Retinal pigment epithelial cell (primary cell): ENCODE measurements around the gene CTIF.
"Not testable (repeated sequence)": the region's sequence is repeated elsewhere in the genome, so short reads cannot be mapped to it uniquely, and the experiment has no call there.

Experiments used
- DNase-seq: peaks from one replicate; pipeline ENCODE4 v3.0.0-alpha.2; 2010; ENCODE audit warnings: low read depth
- H3K4me3 ChIP-seq: 2 replicates; pipeline ENCODE4 v1.5.1; 2011; ENCODE audit warnings: mild to moderate bottlenecking, low read length, control low read depth, moderate library complexity
- TF ChIP-seq, protein P1 (sequence below): conservative IDR thresholded peaks from 2 replicates; pipeline ENCODE4 v1.5.1; 2011; ENCODE audit warnings: low read depth, low read length, control low read depth, inconsistent platforms

CTIF gene

DNA sequence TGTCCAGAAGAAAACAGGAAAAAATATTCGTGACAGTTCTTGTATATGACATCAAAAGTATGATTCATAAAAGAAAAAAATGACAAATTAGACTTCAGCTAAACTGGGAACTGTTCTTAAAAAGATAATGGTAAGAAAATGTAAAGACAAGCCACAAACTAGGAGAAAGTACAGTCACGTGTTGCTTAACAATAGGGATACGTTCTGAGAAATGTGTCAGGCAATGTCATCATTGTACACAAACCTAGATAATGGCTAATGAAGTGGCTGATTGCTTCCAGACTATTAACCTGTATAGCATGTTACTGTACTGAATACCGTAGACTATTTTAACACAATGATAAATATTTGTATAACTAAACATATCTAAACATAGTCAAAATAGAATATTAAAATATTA lies 35.9 kb upstream of the CTIF start:
- TF ChIP-seq, protein P1, sequence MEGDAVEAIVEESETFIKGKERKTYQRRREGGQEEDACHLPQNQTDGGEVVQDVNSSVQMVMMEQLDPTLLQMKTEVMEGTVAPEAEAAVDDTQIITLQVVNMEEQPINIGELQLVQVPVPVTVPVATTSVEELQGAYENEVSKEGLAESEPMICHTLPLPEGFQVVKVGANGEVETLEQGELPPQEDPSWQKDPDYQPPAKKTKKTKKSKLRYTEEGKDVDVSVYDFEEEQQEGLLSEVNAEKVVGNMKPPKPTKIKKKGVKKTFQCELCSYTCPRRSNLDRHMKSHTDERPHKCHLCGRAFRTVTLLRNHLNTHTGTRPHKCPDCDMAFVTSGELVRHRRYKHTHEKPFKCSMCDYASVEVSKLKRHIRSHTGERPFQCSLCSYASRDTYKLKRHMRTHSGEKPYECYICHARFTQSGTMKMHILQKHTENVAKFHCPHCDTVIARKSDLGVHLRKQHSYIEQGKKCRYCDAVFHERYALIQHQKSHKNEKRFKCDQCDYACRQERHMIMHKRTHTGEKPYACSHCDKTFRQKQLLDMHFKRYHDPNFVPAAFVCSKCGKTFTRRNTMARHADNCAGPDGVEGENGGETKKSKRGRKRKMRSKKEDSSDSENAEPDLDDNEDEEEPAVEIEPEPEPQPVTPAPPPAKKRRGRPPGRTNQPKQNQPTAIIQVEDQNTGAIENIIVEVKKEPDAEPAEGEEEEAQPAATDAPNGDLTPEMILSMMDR, result no peak
- no peak for DNase-seq
- no peak overlapping the region for H3K4me3 ChIP-seq

DNA sequence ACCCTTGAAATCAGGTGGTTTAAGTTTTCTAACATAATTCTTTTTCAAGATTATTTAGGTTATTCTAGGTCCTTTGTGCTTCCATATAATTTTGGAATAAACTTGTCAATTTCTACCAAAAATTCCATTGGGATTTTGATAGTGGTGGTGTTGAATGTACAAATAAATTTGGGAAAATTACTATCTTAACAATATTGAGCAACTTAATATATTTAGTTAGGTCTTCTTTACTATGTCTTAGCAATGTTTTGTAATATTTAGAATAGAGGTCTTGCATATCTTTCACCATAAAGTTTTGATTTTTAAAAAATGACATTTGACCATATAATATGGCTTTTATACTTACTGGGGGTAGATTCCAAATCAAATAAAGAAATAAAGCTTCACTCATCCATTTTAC lies 34.0 kb upstream of the CTIF start:
- DNase-seq, result no peak
- H3K4me3 ChIP-seq, result no peak overlapping the region
- TF ChIP-seq, protein P1, result no peak

DNA sequence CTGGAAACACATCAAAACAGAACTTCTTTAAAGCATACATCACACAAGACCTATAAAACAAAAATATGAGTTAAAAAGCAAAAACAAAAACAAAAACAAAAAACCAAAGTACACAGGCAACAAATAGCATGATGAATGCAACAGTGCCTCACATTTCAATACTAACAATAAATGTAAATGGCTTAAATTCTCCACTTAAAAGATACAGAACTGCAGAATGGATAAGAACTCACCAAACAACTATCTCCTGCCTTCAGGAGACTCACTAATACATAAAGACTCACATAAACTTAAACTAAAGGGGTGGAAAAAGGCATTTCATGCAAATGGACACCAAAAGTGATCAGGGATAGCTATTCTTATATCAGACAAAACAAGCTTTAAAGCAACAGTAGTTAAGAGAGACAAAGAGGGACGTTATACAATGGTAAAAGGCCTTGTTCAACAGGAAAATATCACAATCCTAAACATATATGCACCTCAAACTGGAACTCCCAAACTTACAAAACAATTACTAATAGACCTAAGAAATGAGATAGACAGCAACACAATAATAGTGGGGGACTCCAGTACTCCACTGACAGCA lies 31.8 kb upstream of the CTIF start:
- H3K4me3 ChIP-seq, DNase-seq: not testable (repeated sequence)

DNA sequence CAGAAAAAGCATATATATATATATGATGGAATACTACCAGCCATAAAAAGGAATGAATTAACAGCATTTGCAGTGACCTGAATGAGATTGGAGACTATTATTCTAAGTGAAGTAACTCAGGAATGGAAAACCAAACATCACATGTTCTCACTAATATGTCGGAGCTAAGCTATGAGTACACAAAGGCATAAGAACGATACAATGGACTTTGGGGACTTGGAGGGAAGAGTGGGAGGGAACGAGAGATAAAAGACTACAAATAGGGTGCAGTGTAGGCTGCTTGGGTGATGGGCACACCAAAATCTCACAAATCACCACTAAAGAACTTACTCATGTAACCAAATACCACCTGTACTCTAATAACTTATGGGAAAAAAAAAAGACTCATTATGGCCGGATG lies 26.3 kb upstream of the CTIF start:
- not testable (repeated sequence) for H3K4me3 ChIP-seq, DNase-seq

DNA sequence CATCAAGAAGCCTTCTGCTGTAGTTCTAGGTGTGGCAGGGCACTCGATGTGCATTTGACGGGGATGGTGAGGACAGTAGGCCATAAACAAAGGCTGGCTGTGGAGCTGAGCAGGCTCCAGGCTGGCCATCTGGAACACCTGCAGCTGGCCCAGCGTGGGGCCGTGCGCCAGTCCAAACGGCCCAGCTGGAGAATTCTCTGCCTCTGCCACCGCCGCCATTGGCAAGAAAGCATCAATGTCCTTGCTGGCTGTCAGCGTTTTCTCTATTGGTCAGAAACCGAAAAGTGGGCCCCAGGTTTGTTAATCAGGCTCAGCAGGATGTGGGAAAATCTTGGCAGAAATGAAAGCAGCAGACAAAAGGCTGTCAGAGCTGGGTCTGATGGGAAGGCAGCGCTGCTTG lies 24.0 kb upstream of the CTIF start:
- TF ChIP-seq, protein P1, result no peak
- DNase-seq, result no peak
- no peak overlapping the region for H3K4me3 ChIP-seq

DNA sequence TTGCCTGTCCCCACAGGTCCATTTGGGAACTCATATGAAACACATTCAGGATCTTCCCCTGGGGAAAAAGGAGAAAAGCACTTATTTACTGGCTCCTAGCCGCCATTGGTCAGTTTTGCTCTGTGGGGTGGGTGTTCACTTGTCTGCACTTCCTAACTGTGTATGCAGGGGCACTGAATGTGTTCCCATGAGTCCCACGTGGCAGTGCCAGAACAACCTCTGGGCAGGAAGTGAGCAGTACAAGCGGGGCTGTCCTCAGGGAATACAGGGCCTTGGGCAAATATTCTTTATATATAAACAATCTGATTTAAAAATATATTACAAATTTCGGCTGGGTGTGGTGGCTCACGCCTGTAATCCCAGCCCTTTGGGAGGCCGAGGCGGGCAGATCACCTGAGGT lies 21.8 kb upstream of the CTIF start:
- no peak for DNase-seq
- no peak overlapping the region for H3K4me3 ChIP-seq
- TF ChIP-seq, protein P1, result no peak

DNA sequence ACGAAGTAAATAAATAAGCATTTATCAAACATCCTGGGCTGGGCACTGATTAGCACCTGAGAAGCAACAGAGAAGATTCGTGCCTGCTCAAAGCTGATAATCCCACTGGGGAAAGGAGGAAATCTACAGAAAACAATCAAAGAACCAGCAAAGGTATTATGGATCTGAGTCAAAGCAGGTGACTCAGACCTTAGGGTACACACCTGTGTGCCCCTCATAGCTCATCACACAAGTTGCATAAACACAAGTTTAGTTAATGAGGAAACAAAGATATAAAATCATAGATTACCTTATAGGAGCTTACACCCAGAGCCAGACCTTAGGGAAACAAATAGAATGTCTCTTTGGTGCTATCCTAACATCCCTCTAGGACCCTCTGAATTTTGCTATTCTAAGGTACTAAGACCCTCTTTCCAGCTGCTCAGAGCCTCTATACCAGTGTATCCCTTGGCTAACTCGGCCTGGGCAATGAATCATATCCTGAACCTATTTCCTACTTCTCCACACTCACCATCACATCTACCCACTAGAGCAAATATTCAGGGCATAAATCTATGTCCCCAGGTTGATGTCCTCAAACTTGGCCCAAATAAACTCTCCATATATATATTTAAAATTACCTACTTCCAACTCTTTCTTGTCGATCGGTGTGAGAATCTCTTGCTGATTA lies 19.3 kb upstream of the CTIF start:
- no peak overlapping the region for H3K4me3 ChIP-seq
- no peak for DNase-seq
- TF ChIP-seq, protein P1, result no peak

DNA sequence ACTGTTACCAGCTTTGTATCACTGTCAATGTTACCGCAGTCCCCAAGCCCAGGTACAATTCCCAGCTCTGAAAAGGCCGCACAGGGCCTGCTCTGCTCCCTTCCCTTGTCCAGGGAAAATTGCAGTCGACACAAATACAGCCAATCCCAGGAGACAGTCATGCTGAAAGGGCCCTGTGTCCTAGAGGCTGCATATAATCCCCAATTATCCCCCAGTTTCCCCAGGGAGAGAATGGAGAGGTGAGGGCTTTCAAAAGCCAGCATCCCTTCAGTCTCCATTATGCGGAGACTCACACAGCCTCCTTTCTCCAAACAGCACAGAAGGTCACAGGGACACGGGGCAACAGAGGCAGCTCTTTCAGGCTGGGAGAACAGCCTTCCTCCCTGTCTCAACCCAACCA lies 17.1 kb upstream of the CTIF start:
- DNase-seq, result no peak
- TF ChIP-seq, protein P1, result no peak
- no peak overlapping the region for H3K4me3 ChIP-seq
